GM12875 (cell line): Measurements from ENCODE around the gene SPINT2.
"Not testable (repeated sequence)": the region's sequence is repeated elsewhere in the genome, so short reads cannot be mapped to it uniquely, and the experiment has no call there.

Experiments
- H3K4me3 ChIP-seq: one replicate; pipeline ENCODE4 v1.5.1; 2011; ENCODE audit warnings: low read depth, low read length, control low read depth
- TF ChIP-seq, protein P1 (sequence below): IDR thresholded peaks from 2 replicates; pipeline ENCODE4 v1.5.1; 2011; ENCODE audit warnings: low read depth, mild to moderate bottlenecking, control low read depth, inconsistent platforms, low read length, moderate library complexity, borderline replicate concordance; ENCODE audit not compliant: insufficient read depth

Gene SPINT2

DNA sequence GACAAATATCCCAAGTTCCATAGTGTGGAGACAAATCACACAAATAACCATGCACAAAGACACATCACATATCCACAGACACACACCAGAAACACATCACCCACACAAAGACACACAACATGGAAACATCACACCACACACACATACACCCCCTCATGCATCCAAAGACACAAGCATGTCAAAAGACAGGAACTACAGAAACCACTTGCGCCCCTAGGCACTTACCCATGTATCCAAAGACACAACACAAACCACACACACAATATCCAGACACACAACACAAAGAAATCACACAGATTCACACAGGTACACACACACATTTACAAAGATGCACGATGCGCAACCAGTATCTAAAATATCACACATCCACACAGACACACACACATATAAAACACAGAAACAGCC is 41.3 kb upstream of the SPINT2 start:
- no peak overlapping the region for H3K4me3 ChIP-seq
- TF ChIP-seq, protein P1, sequence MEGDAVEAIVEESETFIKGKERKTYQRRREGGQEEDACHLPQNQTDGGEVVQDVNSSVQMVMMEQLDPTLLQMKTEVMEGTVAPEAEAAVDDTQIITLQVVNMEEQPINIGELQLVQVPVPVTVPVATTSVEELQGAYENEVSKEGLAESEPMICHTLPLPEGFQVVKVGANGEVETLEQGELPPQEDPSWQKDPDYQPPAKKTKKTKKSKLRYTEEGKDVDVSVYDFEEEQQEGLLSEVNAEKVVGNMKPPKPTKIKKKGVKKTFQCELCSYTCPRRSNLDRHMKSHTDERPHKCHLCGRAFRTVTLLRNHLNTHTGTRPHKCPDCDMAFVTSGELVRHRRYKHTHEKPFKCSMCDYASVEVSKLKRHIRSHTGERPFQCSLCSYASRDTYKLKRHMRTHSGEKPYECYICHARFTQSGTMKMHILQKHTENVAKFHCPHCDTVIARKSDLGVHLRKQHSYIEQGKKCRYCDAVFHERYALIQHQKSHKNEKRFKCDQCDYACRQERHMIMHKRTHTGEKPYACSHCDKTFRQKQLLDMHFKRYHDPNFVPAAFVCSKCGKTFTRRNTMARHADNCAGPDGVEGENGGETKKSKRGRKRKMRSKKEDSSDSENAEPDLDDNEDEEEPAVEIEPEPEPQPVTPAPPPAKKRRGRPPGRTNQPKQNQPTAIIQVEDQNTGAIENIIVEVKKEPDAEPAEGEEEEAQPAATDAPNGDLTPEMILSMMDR = no peak

DNA sequence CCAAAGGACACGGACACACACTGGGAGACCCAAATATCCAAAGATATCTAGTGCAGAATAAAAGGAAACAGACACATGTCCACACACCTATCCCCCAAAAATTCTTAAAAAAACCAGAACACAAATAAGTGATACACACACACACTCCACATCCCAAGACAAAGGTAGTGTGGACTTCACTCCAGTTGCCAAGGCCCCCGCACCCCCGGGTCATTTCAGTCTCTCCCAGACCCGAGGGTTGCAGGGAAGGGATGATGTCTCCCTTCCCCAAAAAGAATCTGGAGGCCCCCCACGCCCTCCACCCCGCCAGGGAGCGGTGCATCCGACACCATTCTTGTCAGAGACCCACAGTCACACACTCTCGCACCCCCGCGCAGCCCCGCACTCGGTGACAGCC is 40.8 kb upstream of the SPINT2 start:
- TF ChIP-seq, protein P1 = no peak
- H3K4me3 ChIP-seq = peak overlapping the region; percentile 48

DNA sequence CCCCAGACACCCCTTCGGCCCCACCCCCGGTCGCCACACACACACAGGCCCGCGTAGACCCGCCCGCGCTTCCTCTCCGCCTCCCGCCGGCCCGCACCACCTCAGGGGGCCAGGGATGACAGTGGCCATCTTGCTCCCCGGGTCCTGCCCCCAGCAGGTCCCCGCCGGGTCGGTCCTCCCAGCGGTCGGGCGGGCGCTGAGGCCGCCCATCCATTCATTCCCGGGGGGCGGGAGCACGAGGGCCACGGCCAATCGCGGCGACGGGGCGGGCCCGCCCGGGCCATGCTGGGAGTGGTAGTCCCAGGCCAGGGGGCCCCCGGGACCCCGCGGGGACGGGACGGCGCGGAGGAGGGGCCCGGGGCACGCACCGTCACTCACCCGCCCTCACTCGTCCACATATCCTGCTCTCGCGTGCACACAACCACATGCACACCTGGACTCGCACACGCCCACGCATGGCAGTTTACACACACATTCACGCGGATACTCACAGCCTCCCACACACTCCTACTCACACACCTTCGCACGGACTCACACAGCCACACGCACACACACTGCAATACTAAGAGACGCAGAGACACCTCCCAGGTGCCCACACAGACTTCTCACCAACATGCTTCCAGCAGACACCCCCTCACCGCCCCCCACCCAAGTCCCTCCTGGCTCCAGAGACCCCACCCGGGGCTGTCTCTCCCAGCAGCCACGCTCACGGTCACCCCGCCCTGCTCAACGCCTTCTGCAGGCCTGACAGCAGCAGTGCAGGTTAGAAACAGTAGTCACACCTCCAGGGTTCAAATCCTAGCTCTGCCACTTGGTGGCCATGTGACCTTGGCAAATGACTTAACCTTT is 40.1 kb upstream of the SPINT2 start, which contains the start of gene DPF1:
Gene DPF1 (minus strand): TSS at position 209 of the 849 bp plus-strand sequence. CDS start 80 bp downstream, at position 129.
- peak within 1 kb of the TSS; percentile 48 for H3K4me3 ChIP-seq
- TF ChIP-seq, protein P1 = peak; percentile 43; the same call in 1 of the 2 replicates

DNA sequence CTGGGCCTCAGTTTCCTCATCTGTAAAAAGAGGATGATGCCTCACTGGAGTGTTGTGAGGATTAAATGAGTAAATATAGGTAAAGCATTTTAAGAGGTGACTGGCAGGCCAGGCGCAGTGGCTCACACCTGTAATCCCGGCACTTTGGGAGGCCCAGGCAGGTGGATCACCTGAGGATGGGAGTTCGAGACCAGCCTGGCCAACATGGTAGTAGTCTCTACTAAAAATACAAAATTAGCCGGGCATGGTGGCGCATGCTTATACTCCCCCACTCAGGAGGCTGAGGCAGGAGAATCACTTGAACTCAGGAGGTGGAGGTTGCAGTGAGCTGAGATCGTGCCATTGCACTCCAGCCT is 39.5 kb upstream of the SPINT2 start:
- H3K4me3 ChIP-seq = not testable (repeated sequence)

DNA sequence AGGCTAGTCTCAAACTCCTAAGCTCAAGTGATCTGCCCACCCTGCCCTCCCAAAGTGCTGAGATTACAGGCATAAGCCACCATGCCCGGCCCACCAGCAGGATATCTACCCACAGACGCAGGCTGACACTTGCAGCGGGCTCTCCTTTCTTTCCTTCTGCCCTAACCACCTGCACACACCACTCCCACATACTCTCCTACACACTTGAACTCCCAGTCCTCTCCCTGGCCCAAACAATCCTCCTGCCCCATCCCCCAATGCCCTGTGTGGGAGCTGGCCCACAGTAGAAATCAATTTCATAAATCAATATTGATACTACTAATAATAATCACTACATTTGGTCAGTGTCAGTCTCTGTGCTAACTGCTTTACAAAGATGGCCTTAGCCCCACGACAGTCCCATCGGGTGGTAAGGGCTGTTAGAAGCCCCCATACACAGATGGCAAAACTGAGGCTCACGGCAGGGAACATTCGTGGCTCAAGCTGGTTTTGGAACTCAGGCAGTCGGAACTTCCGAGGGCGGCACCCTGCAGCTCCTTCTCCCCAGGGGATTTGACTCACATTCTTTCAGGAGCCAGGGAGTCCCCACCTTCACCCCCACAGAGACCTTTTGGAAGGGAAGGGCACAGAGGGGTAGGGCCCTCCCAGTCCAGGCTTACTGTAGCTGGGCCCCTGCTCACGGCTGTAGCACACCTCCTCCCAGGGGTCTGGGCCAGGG is 36.9 kb upstream of the SPINT2 start:
- TF ChIP-seq, protein P1 = no peak
- H3K4me3 ChIP-seq = no peak overlapping the region

DNA sequence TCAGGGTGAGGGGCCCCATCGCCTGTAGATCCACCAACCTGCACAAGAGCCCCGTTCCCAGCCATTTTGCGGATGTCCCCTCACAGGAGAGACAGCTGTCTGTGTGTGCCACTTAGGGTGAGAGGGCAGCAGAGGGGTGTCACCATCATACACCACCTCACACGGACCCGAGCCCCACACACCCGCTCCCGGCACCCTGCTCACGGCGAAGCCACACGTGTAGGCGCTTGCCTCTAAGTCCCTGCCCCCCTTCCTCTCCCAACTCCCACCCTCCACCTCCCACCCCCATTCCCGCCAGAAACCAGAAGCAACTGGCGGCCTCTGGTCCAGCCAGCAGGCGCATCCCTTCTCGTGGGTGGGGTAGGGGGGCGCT is 36.4 kb upstream of the SPINT2 start:
- TF ChIP-seq, protein P1 = no peak
- H3K4me3 ChIP-seq = no peak overlapping the region

DNA sequence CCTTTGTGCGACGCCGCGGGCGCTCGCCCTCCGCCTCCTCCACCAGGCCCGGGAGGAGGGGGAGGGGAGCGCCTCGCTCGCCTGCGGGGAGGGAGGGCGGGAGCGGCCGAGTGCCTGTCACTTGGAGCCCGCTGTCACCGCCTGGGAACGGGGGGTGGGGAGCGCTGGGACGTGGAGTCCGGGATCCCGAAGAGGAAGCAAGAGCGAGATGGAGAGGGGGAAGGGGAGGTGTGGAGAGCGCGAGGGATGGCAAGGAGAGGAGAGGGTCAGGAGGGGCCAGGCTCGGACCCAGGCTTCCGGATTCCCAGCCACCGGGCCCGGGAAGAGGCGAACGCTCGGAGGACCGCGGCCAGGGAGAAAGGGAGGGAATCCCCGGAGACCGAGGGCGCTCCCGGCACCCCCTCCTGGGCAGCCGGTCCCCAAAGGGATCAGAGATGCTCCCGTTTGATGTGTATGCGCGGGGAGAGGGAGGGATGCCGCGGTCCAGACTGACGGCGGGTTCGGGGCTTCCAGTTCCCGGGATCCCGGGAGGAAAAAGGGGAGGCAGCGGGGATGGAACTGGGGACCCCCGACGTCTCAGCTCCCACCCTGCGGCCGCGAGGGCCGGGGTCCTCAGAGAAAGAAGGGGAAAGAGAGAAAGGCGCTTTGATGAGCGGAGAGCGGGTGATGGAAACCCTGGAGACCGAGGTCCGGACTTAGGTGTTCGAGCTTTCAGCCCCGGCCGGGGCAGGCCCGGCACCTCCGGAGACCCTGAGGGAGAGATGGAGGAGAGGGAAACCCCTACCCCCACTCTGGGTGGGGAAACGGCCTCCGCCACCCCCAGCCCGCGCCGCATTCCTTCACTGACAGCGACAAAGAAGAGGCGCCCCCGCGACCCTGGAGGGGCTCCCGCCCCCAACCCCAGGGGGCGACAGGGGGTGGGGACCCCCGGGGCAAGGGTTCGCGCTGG is 35.6 kb upstream of the SPINT2 start:
- peak overlapping the region; percentile 39 for H3K4me3 ChIP-seq
- TF ChIP-seq, protein P1 = no peak
